ENCODE results near the gene ENTREP1.
"Not testable (repeated sequence)": the region's sequence is repeated elsewhere in the genome, so short reads cannot be mapped to it uniquely, and the experiment has no call there.

ENTREP1 gene

GRCh38 chr9:69324549-69325401 lies at the start of gene ENTREP1:
Gene ENTREP1, plus strand, starts transcription at chr9:69325215. Its CDS starts 95 bp downstream, at chr9:69325310.
- DNase-seq: no peak

GRCh38 chr9:69276775-69277174 lies 48.2 kb upstream of the ENTREP1 start:
- DNase-seq: no peak

- DNase-seq: no peak
Observed at GRCh38 chr9:69279084-69279731, 45.8 kb upstream of the ENTREP1 start.

GRCh38 chr9:69279733-69280132 lies 45.3 kb upstream of the ENTREP1 start:
- DNase-seq: no peak

- no peak for DNase-seq
Observed at GRCh38 chr9:69283003-69283402, 42.0 kb upstream of the ENTREP1 start.

- DNase-seq: no peak
Observed at GRCh38 chr9:69292078-69292477, 32.9 kb upstream of the ENTREP1 start.

- no peak for DNase-seq
Observed at GRCh38 chr9:69293156-69293555, 31.9 kb upstream of the ENTREP1 start.

- DNase-seq: no peak
Observed at GRCh38 chr9:69295872-69296552, 29.0 kb upstream of the ENTREP1 start.

GRCh38 chr9:69297300-69297980 lies 27.6 kb upstream of the ENTREP1 start:
- DNase-seq: no peak

GRCh38 chr9:69299315-69299714 lies 25.7 kb upstream of the ENTREP1 start:
- DNase-seq: no peak

- DNase-seq: no peak
Observed at GRCh38 chr9:69299826-69300225, 25.2 kb upstream of the ENTREP1 start.

- no peak for DNase-seq
Observed at GRCh38 chr9:69303331-69303730, 21.7 kb upstream of the ENTREP1 start.

GRCh38 chr9:69306895-69307445 lies 18.0 kb upstream of the ENTREP1 start:
- DNase-seq: not testable (repeated sequence)

GRCh38 chr9:69307446-69308205 lies 17.4 kb upstream of the ENTREP1 start:
- no peak for DNase-seq

- DNase-seq: no peak
Observed at GRCh38 chr9:69308206-69308931, 16.6 kb upstream of the ENTREP1 start.

GRCh38 chr9:69313175-69313574 lies 11.8 kb upstream of the ENTREP1 start:
- no peak for DNase-seq

GRCh38 chr9:69314547-69314946 lies 10.5 kb upstream of the ENTREP1 start:
- DNase-seq: no peak

- DNase-seq: no peak
Observed at GRCh38 chr9:69317081-69317480, 7.9 kb upstream of the ENTREP1 start.

- no peak for DNase-seq
Observed at GRCh38 chr9:69317894-69318293, 7.1 kb upstream of the ENTREP1 start.

GRCh38 chr9:69319324-69320025 lies 5.5 kb upstream of the ENTREP1 start:
- no peak for DNase-seq

- DNase-seq: no peak
Observed at GRCh38 chr9:69322256-69322655, 2.8 kb upstream of the ENTREP1 start.
